Heart left ventricle (tissue), 16 donors: Measurements from ENCODE around the gene RBMXL3. TPM values are rescaled to one million over a fixed set of nuclear protein-coding genes. Genes with fewer than 3 reads are reported as not detected.

Experiments
- ATAC-seq, 4 donors: fragments of 200-7000 bp; cut with Tn5 transposase; one replicate each; pipeline ENCODE4 v1.9.1; 2020 to 2022; ENCODE audit warnings: moderate library complexity in 4 of 4, mild to moderate bottlenecking in 3 of 4, moderate number of reproducible peaks in 1 of 4
- DNase-seq, 5 donors: peaks; one replicate each; pipeline ENCODE4 v3.0.0-alpha.2; 2020
- H3K27ac ChIP-seq, 12 donors: fragments of 200-600 bp; sonication (generic) in 4 of 12; one replicate each; pipeline versions ENCODE4 v1.5.0 to v1.8.0; 2016 to 2022; ENCODE audit warnings: mild to moderate bottlenecking in 2 of 12
- H3K27me3 ChIP-seq, 9 donors: fragments of 200-600 bp; sonication (generic) in 2 of 9; one replicate each; pipeline versions ENCODE4 v1.5.1 to v1.8.0; 2016 to 2022; ENCODE audit warnings: mild to moderate bottlenecking in 3 of 9
- H3K36me3 ChIP-seq, 9 donors: fragments of 200-600 bp; sonication (generic) in 2 of 9; one replicate each; pipeline versions ENCODE4 v1.5.0 to v1.8.0; 2018 to 2022; ENCODE audit warnings: mild to moderate bottlenecking in 2 of 9
- H3K4me1 ChIP-seq, 12 donors: fragments of 200-600 bp; sonication (generic) in 4 of 12; one replicate each; pipeline versions ENCODE4 v1.5.0 to v1.8.0; 2016 to 2022; ENCODE audit warnings: mild to moderate bottlenecking in 3 of 12
- H3K4me3 ChIP-seq, 12 donors: fragments of 200-600 bp; sonication (generic) in 4 of 12; one replicate each; pipeline versions ENCODE4 v1.5.0 to v1.8.0; 2017 to 2022; ENCODE audit warnings: mild to moderate bottlenecking in 9 of 12, moderate library complexity in 4 of 12
- H3K9me3 ChIP-seq, 12 donors: fragments of 200-600 bp; sonication (generic) in 4 of 12; one replicate each; pipeline versions ENCODE4 v1.5.0 to v1.8.0; 2016 to 2022; ENCODE audit warnings: mild to moderate bottlenecking in 1 of 12
- POLR2A ChIP-seq, 2 donors: fragments of 450-650 bp; IDR thresholded peaks; one replicate each; pipeline ENCODE4 v1.6.1; 2017; ENCODE audit warnings: antibody characterized with exemption in 2 of 2, mild to moderate bottlenecking in 2 of 2, moderate library complexity in 2 of 2
- WGBS, 4 donors: extraction: QIAGEN DNeasy Blood & Tissue Kit in 2 of 4; methylation state at CpG; one replicate each; pipeline versions ENCODE4 v1.1.5 to v1.1.7; 2013 to 2018; 5-methylcytosine and 5-hydroxymethylcytosine counted together
- intact Hi-C, 10 donors: fragments of 100-400 bp; cut with DNase I; formaldehyde crosslinking; loops; one replicate each; pipeline versions ENCODE4 v1.11.1 to v1.14.2; 2022
- polyA plus RNA-seq, 2 donors: library from polyadenylated mRNA; stranded (reverse); fragments of 200-250 nt; gene quantifications; one replicate each; pipeline ENCODE4 v1.2.3, GENCODE V29; 2013
- total RNA-seq, 9 donors: library from RNA; depleted of rRNA in 2 of 9; stranded (reverse); fragments of >200 nt in 2 of 9; fragmentation: NEBNext Ultra II Directional in 3 of 9; extraction: Animal tissue kit (Norgen Biotek cat#: 25700) in 3 of 9; gene quantifications; one replicate each; pipeline versions ENCODE4 v1.1.0 to v1.2.4, GENCODE V29; 2016 to 2023
- TF ChIP-seq, protein P1 (sequence below), 12 donors: fragments of 200-600 bp; sonication (generic) in 4 of 12; IDR thresholded peaks; one replicate each; pipeline versions ENCODE4 v1.5.0 to v1.8.0; 2018 to 2022; ENCODE audit warnings: antibody characterized with exemption in 12 of 12, mild to moderate bottlenecking in 5 of 12
- donor health status: ischemic (EF 13 %, LVEDD 7.1; RV severe dilation, severe dysfunction).
- donor health status: healthy with polysubstance abuse.
- donor health status: DM: no; HTN: yes; CAD: no.
- donor health status: DM: no; HTN: no; CAD: no.
- donor health status: ischemic (EF 25% LVEDD 6.9; RV normal size, moderate dysfunction).
- donor health status: ischemic (EF 25% LVEDD 5.7; RV mildly dilated, moderate dysfunction).
- donor health status: healthy.
- donor health status: DM: yes; HTN: yes; CAD: no.
- donor health status: ischemic (EF 35%, LVEDD 5.7; RV mildly dilated, moderate dysfunction).
- donor health status: nonischemic (EF 11% LVEDD 7.7; RV severe dilation, severe dysfunction).
- donor health status: DM: yes; HTN: yes; CAD: no.
- donor health status: PGD.
- donor health status: ischemic (EF 29% LVEDD 5.4; RV normal size, mild dysfunction).
- donor health status: nonischemic (EF 23%, LVEDD 6.1; RV moderate dilation, normal function).

Gene RBMXL3
- total and polyA plus RNA-seq, 11 donors, result not detected

- H3K9me3 ChIP-seq, result no peaks in the 10 kb centered on the region
- TF ChIP-seq POLR2A (IDR thresholded peaks at IDR 0.05), result no peak
- TF ChIP-seq, protein P1, sequence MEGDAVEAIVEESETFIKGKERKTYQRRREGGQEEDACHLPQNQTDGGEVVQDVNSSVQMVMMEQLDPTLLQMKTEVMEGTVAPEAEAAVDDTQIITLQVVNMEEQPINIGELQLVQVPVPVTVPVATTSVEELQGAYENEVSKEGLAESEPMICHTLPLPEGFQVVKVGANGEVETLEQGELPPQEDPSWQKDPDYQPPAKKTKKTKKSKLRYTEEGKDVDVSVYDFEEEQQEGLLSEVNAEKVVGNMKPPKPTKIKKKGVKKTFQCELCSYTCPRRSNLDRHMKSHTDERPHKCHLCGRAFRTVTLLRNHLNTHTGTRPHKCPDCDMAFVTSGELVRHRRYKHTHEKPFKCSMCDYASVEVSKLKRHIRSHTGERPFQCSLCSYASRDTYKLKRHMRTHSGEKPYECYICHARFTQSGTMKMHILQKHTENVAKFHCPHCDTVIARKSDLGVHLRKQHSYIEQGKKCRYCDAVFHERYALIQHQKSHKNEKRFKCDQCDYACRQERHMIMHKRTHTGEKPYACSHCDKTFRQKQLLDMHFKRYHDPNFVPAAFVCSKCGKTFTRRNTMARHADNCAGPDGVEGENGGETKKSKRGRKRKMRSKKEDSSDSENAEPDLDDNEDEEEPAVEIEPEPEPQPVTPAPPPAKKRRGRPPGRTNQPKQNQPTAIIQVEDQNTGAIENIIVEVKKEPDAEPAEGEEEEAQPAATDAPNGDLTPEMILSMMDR (IDR thresholded peaks at IDR 0.05), result peak in 7 of 12 donors; percentile 10 to 40 (median 21)
- intact Hi-C loops, result no loop called here
- no peak overlapping the region for H3K4me3 ChIP-seq
- no peak overlapping the region for H3K27ac ChIP-seq
- H3K4me1 ChIP-seq, result peaks cover 0 to 5% (median 0%) of the 10 kb centered on the region in 12 donors
- 0 to 19% (median 8%) methylated on average over 1 of the region's 1 CpG for WGBS, 4 donors
- ATAC-seq (no peak), DNase-seq (no peak)
- peaks cover 0 to 16% (median 0%) of the 10 kb centered on the region in 9 donors for H3K27me3 ChIP-seq
- H3K36me3 ChIP-seq, result no peaks in the 10 kb centered on the region
Measured at GRCh38 chrX:115226929-115227328, 37.7 kb downstream of the RBMXL3 start.

DNA sequence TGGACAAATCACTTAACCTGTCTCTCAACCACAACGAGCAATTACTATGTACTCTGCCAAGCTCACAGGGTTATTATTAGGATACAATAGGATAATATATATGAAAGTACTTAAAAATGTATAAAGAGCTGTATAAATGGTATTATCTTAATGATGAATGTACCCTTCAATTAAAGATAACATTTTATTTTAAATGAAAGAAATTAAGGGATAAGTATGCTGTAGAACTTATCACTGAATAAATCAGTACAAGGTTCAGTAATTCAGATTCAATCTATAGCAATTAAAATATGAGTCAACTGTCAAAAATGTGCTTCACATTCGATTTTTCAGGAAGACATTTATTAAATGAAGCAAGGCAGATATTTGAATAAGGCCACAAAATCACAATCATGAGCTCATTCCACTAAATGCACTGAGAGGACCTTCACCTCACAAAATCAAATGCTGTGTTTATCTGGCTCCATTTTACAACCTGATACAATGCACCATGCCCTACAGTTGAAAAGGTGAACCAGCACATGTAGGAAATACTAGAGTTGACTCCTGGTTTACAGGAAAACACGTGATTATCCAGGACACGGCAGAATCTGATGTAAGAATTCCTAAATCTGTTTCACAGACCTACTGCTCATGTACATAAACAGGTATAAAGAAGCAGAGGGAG lies 40.3 kb downstream of the RBMXL3 start:
- TF ChIP-seq, protein P1 (IDR thresholded peaks at IDR 0.05), result no peak
- TF ChIP-seq POLR2A (IDR thresholded peaks at IDR 0.05), result no peak
- no peaks in the 10 kb centered on the region for H3K36me3 ChIP-seq
- H3K4me1 ChIP-seq, result peaks cover 0 to 5% (median 0%) of the 10 kb centered on the region in 12 donors
- intact Hi-C loops, result no loop called here
- WGBS, 4 donors, result 24 to 35% (median 31%) methylated on average over 4 of the region's 4 CpGs
- H3K27me3 ChIP-seq, result peaks cover 0 to 37% (median 0%) of the 10 kb centered on the region in 9 donors
- H3K4me3 ChIP-seq, result no peak overlapping the region
- DNase-seq, result no peak
- H3K9me3 ChIP-seq, result no peaks in the 10 kb centered on the region
- H3K27ac ChIP-seq, result no peak overlapping the region
- no peak for ATAC-seq

DNA sequence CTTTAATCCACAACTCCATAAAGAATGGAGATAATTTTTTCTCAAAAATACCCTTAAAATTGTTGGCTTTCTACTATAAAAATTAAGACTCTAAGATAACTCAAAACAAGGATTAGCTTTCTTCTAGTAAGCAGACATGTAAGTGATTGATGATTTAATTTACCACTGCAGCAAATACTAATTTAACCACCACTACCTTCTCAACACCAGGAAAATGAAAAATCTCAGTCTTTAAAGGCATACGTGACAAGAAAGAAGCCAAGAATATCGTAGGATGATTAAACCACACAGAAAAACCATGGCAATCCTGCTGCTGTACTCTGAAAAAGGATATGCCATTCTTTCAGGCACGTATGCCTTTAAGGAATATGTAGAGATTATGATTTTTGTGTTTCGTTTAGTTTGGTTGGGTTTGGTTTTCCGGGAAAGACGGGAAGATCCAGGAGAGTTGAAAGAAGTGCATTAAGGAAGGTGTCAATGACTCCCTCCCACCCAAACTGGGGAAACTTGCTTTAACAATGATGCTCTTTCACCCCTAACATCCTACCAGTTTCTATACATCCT lies 43.8 kb downstream of the RBMXL3 start:
- 6 to 37% (median 19%) methylated on average over 6 of the region's 6 CpGs for WGBS, 4 donors
- Histone ChIP-seq H3K9me3 (no peaks in the 10 kb centered on the region), H3K27ac (peak overlapping the region in 5 of 12 donors; percentile 45 to 78 (median 64)), H3K4me3 (peak overlapping the region in 11 of 12 donors; percentile 34 to 80 (median 63)), H3K4me1 (peaks cover 0 to 5% (median 0%) of the 10 kb centered on the region in 12 donors), H3K27me3 (peaks cover 0 to 51% (median 0%) of the 10 kb centered on the region in 9 donors), H3K36me3 (no peaks in the 10 kb centered on the region)
- no peak for ATAC-seq
- TF ChIP-seq, protein P1 (IDR thresholded peaks at IDR 0.05), result no peak
- no peak for TF ChIP-seq POLR2A (IDR thresholded peaks at IDR 0.05)
- DNase-seq, result no peak
- intact Hi-C loops, result no loop called here
